BE2C (cell line): Measurements from ENCODE around the gene MATK.

Experiments used
- DNase-seq: peaks from one replicate; pipeline ENCODE4 v3.0.0-alpha.2; 2020
- H3K27me3 ChIP-seq: fragments of 250-450 bp; sonication (Bioruptor Pico); 2 replicates; pipeline ENCODE4 v1.5.1; 2020; ENCODE audit warnings: mild to moderate bottlenecking
- H3K36me3 ChIP-seq: fragments of 250-450 bp; sonication (Bioruptor Pico); 2 replicates; pipeline ENCODE4 v1.5.1; 2020; ENCODE audit warnings: mild to moderate bottlenecking
- H3K4me1 ChIP-seq: fragments of 250-450 bp; sonication (Bioruptor Pico); 2 replicates; pipeline ENCODE4 v1.5.1; 2020
- H3K4me3 ChIP-seq: 2 replicates; pipeline ENCODE4 v1.5.1; 2011; ENCODE audit warnings: low read depth, low read length
- H3K9me3 ChIP-seq: fragments of 250-450 bp; sonication (Bioruptor Pico); 2 replicates; pipeline ENCODE4 v1.5.1; 2020
- CTCF ChIP-seq: IDR thresholded peaks from 2 replicates; pipeline ENCODE4 v1.5.1; 2012; ENCODE audit warnings: mild to moderate bottlenecking, low read depth, low read length

Gene MATK

GRCh38 chr19:3831601-3832000 lies 45.4 kb upstream of the MATK start:
- no peaks in the 10 kb centered on the region for H3K9me3 ChIP-seq
- TF ChIP-seq CTCF = no peak
- peaks cover 10% of the 10 kb centered on the region for H3K4me1 ChIP-seq
- no peaks in the 10 kb centered on the region for H3K27me3 ChIP-seq
- DNase-seq = no peak
- H3K4me3 ChIP-seq = peak overlapping the region; percentile 26
- H3K36me3 ChIP-seq = no peaks in the 10 kb centered on the region

- no peaks in the 10 kb centered on the region for H3K27me3 ChIP-seq
- TF ChIP-seq CTCF = no peak
- H3K4me3 ChIP-seq = peak overlapping the region; percentile 26
- H3K9me3 ChIP-seq = no peaks in the 10 kb centered on the region
- H3K36me3 ChIP-seq = no peaks in the 10 kb centered on the region
- peak; percentile 71 for DNase-seq
- peaks cover 10% of the 10 kb centered on the region for H3K4me1 ChIP-seq
These were observed 44.7 kb upstream of the MATK start for GRCh38 chr19:3830621-3831589.

- H3K27me3 ChIP-seq = no peaks in the 10 kb centered on the region
- DNase-seq = no peak
These were observed 41.1 kb upstream of the MATK start for GRCh38 chr19:3827306-3827705.

GRCh38 chr19:3826163-3826562 lies 40.0 kb upstream of the MATK start:
- Histone ChIP-seq H3K9me3 (no peaks in the 10 kb centered on the region), H3K27me3 (no peaks in the 10 kb centered on the region), H3K4me1 (peaks cover 4% of the 10 kb centered on the region), H3K4me3 (no peak overlapping the region), H3K36me3 (no peaks in the 10 kb centered on the region)
- no peak for TF ChIP-seq CTCF
- DNase-seq = peak; percentile 43

More at GRCh38 chr19:3827306-3827705, 41.1 kb upstream of the MATK start:
- Histone ChIP-seq H3K4me3 (no peak overlapping the region), H3K9me3 (no peaks in the 10 kb centered on the region), H3K36me3 (no peaks in the 10 kb centered on the region), H3K4me1 (peaks cover 10% of the 10 kb centered on the region)
- no peak for TF ChIP-seq CTCF

- Histone ChIP-seq H3K4me1 (no peaks in the 10 kb centered on the region), H3K9me3 (no peaks in the 10 kb centered on the region), H3K27me3 (no peaks in the 10 kb centered on the region), H3K36me3 (no peaks in the 10 kb centered on the region), H3K4me3 (no peak overlapping the region)
- DNase-seq = no peak
- no peak for TF ChIP-seq CTCF
These were observed 39.2 kb upstream of the MATK start for GRCh38 chr19:3825286-3825956.

GRCh38 chr19:3823350-3823713 lies 37.2 kb upstream of the MATK start:
- Histone ChIP-seq H3K4me1 (no peaks in the 10 kb centered on the region), H3K36me3 (no peaks in the 10 kb centered on the region), H3K9me3 (no peaks in the 10 kb centered on the region), H3K27me3 (no peaks in the 10 kb centered on the region), H3K4me3 (no peak overlapping the region)
- DNase-seq = peak; percentile 42
- no peak for TF ChIP-seq CTCF
